AML-193 (cell line): ENCODE measurements around the gene CMPK2.

Experiments
- DNase-seq, 2 experiments: peaks; one replicate each; lab custom pipeline; 2025; lab: John Stamatoyannopoulos, UW

Gene CMPK2

DNA sequence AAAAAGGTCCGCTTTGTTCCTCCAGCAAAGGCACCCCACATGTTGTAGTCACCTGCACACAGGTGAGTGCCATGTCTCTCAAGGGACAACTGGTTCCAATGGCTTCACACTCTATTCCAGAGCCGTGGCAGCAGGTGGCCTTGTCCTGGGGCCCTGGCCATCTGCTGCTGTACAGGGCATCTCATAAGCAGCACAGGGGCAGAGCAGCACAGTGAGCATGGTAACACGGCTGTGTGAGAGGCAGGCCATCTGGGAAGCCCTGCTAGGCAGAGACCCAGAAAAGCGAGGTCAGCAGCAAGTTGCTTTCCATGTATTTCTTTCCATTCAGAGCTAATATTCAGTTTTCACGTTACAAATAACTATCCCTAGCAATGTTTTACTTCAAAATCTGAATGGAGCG is 54.7 kb downstream of the CMPK2 start:
- no peak for DNase-seq

DNA sequence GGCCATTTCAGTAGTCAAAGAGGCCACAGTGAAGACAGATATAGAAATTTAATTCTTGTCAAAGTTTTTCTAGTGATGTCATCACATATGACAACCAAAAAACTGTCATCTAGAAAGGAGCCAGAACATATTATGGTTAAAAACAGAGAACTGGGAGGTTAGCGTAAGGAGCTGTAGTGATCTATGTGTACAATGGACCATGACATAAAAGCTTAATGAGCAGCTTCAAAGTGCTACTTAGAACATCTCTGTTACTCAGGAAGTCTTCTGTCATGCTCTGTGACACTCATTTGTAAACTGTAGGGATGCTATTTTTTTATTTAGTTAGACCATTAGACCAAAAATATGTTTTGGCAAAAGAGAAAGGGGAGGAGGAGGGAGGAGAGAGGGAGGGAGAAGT is 57.3 kb downstream of the CMPK2 start:
- DNase-seq: no peak

DNA sequence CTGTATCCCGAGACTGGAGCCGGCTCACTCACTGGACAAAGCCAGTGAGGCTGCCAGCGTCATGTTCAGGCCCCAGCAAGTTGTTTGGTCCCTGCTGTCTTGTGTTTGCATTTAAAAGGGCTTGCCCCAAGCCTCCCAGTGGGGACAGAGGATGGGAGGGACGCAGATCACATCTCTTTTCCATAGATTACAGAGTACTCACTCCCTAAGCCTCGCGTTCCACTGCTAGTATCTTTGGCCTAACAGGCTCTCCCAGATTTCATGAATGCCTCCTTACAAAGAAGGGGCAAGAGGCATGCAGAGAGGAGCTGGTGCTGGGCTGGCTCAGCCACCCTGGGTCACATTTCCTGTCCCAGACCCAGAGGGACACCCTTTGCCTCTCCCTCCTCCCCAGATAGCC is 59.1 kb downstream of the CMPK2 start:
- no peak for DNase-seq

DNA sequence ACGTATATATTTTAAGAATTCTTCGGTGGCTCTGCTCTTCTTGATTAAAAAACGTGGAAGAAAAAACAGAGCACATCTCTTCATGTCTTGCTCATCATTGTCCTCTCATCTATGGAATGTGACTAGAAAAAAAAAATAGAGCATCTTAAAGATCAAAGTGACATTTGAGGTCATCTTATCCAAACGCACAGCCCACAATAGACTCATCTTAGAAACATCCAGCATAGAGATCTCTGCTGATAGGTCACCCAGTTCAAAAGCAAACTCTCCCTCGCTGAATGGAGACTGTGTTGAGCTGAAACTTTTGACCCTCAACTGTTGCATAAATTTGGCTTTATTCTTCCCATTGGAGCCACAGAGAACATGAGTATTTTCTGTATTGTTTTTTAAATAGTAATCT is 65.2 kb downstream of the CMPK2 start:
- DNase-seq: no peak
